Measurements from ENCODE around the gene CPLX3.

Gene CPLX3

DNA sequence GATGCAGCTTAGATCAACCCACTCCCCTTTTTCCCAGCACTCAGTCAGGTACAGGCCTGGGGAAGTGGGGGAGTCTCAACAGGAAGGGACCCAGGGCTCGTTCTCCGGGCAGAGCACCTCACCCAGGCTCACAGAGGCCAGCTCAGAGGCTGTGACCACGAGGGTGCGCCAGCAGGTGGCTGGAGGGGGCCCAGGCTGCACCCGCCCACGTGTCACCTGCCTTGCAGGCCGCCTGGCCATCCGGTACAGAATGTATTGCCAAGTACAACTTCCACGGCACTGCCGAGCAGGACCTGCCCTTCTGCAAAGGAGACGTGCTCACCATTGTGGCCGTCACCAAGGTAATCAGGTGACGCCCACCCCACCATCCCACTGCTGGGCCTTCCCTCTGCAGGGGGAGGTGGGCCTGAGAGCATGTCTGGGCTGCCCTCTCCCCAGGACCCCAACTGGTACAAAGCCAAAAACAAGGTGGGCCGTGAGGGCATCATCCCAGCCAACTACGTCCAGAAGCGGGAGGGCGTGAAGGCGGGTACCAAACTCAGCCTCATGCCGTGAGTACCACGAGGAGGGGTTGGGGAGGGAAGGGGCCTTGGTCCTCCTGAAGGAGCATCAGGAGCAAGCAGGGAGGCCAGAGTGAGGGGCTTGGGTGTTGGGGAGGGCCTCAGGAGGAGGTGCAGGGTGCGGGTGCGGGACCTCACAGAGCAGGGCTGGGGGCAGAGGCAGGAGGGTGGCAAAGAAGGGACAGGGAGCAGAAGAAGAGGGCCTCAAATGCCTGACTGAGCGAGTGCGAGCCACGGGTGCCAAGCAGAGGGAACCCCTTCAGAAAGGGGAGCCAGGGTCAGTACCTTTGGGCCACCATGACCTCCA, 27.8 kb upstream of the CPLX3 start:
- TF ChIP-seq, protein P1, sequence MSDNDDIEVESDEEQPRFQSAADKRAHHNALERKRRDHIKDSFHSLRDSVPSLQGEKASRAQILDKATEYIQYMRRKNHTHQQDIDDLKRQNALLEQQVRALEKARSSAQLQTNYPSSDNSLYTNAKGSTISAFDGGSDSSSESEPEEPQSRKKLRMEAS (IDR thresholded peaks at IDR 0.05), result no peak
- TF ChIP-seq NFIC (IDR thresholded peaks at IDR 0.05), result no peak
- no peak for TF ChIP-seq EGR1 (IDR thresholded peaks at IDR 0.05)
- TF ChIP-seq TAF1 (IDR thresholded peaks at IDR 0.05; ENCODE audit: low read depth), result no peak
- TF ChIP-seq FOXM1 (IDR thresholded peaks at IDR 0.05; ENCODE audit: borderline replicate concordance, low read depth), result no peak
- TF ChIP-seq TEAD4 (IDR thresholded peaks at IDR 0.05), result no peak
- TF ChIP-seq EP300 (IDR thresholded peaks at IDR 0.05; ENCODE audit: borderline replicate concordance), result no peak
- no peak for TF ChIP-seq CREB1 (IDR thresholded peaks at IDR 0.05; ENCODE audit: low read depth)
- no peak for TF ChIP-seq CEBPB (IDR thresholded peaks at IDR 0.05)
- TF ChIP-seq, protein P2, sequence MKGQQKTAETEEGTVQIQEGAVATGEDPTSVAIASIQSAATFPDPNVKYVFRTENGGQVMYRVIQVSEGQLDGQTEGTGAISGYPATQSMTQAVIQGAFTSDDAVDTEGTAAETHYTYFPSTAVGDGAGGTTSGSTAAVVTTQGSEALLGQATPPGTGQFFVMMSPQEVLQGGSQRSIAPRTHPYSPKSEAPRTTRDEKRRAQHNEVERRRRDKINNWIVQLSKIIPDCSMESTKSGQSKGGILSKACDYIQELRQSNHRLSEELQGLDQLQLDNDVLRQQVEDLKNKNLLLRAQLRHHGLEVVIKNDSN (IDR thresholded peaks at IDR 0.05), result no peak

DNA sequence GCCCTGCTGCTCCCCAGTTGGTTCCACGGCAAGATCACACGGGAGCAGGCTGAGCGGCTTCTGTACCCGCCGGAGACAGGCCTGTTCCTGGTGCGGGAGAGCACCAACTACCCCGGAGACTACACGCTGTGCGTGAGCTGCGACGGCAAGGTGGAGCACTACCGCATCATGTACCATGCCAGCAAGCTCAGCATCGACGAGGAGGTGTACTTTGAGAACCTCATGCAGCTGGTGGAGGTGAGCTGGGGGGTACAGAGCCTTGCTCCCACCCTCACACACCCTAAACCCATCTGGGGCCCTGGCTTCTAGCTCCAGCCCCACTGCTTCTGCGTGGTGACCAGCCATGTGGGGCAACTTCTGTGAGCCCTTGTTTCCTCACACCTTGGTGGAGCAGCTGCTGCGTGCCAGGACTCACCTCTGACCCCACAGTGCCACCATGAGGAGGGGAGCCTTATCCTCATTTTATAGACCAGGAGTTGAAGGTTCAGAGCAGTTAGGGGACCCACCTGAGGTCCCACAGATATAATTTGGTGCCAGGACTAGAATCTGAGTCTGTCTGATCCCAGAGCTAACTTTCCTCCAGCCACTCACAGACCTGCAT, 27.1 kb upstream of the CPLX3 start:
- TF ChIP-seq, protein P2 (IDR thresholded peaks at IDR 0.05), result no peak
- peak; percentile 31; the same call in 1 of the 2 replicates for TF ChIP-seq RAD21 (IDR thresholded peaks at IDR 0.05; ENCODE audit: low read depth)

DNA sequence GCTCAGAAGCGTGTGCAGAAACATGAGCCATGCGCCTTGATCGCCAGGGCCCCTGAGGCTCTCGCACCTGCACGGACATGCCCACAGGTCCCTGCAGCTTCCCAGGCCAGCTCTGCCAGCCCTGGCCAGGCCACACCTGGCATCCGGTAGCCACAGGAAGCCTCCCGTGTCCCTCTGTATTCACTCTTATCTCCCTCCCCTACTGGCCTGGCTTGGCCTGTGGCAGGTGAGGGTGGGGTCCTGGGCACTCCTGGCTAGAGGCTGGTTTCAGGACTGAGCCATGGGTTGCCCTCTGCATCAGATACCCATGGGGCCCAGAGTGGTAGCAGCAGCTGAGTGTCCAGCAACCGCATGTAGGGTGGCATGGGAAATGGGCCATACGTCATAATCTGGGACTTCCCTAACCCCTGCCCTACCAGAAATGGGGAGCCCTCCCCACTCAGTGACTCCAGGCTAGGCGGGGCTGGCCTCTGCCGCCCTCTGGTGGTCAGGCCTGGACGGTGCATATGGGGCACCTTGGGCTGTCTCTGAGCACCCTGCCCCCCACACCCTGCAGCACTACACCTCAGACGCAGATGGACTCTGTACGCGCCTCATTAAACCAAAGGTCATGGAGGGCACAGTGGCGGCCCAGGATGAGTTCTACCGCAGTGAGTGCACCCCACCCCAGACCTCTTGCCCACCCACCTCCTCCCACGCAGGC, 26.4 kb upstream of the CPLX3 start:
- TF ChIP-seq TAF1 (IDR thresholded peaks at IDR 0.05; ENCODE audit: low read depth) (no peak), YY1 (IDR thresholded peaks at IDR 0.05; ENCODE audit: low read depth) (no peak), ZBTB7A (IDR thresholded peaks at IDR 0.05; ENCODE audit: low read depth) (peak; percentile 32; the same call in 1 of the 2 replicates), TCF12 (IDR thresholded peaks at IDR 0.05; ENCODE audit: low read depth) (peak; percentile 25; the same call in 1 of the 2 replicates), NFIC (IDR thresholded peaks at IDR 0.05) (no peak), RAD21 (IDR thresholded peaks at IDR 0.05; ENCODE audit: low read depth) (peak; percentile 94)
- TF ChIP-seq, protein P3, sequence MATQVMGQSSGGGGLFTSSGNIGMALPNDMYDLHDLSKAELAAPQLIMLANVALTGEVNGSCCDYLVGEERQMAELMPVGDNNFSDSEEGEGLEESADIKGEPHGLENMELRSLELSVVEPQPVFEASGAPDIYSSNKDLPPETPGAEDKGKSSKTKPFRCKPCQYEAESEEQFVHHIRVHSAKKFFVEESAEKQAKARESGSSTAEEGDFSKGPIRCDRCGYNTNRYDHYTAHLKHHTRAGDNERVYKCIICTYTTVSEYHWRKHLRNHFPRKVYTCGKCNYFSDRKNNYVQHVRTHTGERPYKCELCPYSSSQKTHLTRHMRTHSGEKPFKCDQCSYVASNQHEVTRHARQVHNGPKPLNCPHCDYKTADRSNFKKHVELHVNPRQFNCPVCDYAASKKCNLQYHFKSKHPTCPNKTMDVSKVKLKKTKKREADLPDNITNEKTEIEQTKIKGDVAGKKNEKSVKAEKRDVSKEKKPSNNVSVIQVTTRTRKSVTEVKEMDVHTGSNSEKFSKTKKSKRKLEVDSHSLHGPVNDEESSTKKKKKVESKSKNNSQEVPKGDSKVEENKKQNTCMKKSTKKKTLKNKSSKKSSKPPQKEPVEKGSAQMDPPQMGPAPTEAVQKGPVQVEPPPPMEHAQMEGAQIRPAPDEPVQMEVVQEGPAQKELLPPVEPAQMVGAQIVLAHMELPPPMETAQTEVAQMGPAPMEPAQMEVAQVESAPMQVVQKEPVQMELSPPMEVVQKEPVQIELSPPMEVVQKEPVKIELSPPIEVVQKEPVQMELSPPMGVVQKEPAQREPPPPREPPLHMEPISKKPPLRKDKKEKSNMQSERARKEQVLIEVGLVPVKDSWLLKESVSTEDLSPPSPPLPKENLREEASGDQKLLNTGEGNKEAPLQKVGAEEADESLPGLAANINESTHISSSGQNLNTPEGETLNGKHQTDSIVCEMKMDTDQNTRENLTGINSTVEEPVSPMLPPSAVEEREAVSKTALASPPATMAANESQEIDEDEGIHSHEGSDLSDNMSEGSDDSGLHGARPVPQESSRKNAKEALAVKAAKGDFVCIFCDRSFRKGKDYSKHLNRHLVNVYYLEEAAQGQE (IDR thresholded peaks at IDR 0.05; ENCODE audit: low read depth), result no peak
- TF ChIP-seq, protein P1 (IDR thresholded peaks at IDR 0.05), result no peak
- TF ChIP-seq, protein P2 (IDR thresholded peaks at IDR 0.05), result no peak

DNA sequence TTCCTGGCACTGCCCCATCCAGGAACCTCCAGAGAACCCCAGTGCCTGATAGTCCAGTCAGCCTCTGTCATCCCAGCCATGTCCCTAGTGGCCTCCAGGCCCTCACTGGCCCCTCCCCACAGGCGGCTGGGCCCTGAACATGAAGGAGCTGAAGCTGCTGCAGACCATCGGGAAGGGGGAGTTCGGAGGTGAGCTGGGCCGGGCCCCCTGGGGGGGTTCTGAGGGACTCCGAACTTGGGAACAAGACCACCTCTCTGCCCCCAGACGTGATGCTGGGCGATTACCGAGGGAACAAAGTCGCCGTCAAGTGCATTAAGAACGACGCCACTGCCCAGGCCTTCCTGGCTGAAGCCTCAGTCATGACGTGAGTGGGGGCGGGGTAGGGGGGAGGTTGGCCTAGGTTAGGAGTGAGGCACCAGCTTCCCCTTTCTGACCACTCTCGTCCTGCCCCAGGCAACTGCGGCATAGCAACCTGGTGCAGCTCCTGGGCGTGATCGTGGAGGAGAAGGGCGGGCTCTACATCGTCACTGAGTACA, 25.8 kb upstream of the CPLX3 start:
- TF ChIP-seq, protein P1 (IDR thresholded peaks at IDR 0.05), result no peak
- TF ChIP-seq EGR1 (IDR thresholded peaks at IDR 0.05) (no peak), TCF12 (IDR thresholded peaks at IDR 0.05; ENCODE audit: low read depth) (no peak), EP300 (IDR thresholded peaks at IDR 0.05; ENCODE audit: borderline replicate concordance) (no peak), CREB1 (IDR thresholded peaks at IDR 0.05; ENCODE audit: low read depth) (no peak), FOXM1 (IDR thresholded peaks at IDR 0.05; ENCODE audit: borderline replicate concordance, low read depth) (no peak), ZBTB7A (IDR thresholded peaks at IDR 0.05; ENCODE audit: low read depth) (no peak), TEAD4 (IDR thresholded peaks at IDR 0.05) (no peak), CEBPB (IDR thresholded peaks at IDR 0.05) (no peak), TAF1 (IDR thresholded peaks at IDR 0.05; ENCODE audit: low read depth) (no peak), YY1 (IDR thresholded peaks at IDR 0.05; ENCODE audit: low read depth) (no peak), NFIC (IDR thresholded peaks at IDR 0.05) (no peak), RAD21 (IDR thresholded peaks at IDR 0.05; ENCODE audit: low read depth) (no peak)
- TF ChIP-seq, protein P3 (IDR thresholded peaks at IDR 0.05; ENCODE audit: low read depth), result no peak
- TF ChIP-seq, protein P2 (IDR thresholded peaks at IDR 0.05), result no peak
